ENCODE measurements around the gene MBD5.

The MBD5 gene

GRCh38 chr2:148221166-148221565 lies 200.3 kb downstream of the MBD5 start:
- peaks cover 10% of the 10 kb centered on the region for H3K9me3 ChIP-seq (ENCODE audit: control insufficient read depth, insufficient read depth, low read depth, low read length)
- H3K36me3 ChIP-seq (ENCODE audit: control insufficient read depth, insufficient read depth, low read length): no peaks in the 10 kb centered on the region
- no peak overlapping the region for H3K9ac ChIP-seq (ENCODE audit: low read length)
- H3K27me3 ChIP-seq (ENCODE audit: control insufficient read depth, insufficient read depth, low read length): no peaks in the 10 kb centered on the region
- H3K4me3 ChIP-seq (ENCODE audit: low read depth, low read length): no peak overlapping the region
- no peak overlapping the region for H3K27ac ChIP-seq (ENCODE audit: low read depth, low read length)
- H3K4me1 ChIP-seq (ENCODE audit: control insufficient read depth, insufficient read depth, low read length): no peaks in the 10 kb centered on the region

DNA sequence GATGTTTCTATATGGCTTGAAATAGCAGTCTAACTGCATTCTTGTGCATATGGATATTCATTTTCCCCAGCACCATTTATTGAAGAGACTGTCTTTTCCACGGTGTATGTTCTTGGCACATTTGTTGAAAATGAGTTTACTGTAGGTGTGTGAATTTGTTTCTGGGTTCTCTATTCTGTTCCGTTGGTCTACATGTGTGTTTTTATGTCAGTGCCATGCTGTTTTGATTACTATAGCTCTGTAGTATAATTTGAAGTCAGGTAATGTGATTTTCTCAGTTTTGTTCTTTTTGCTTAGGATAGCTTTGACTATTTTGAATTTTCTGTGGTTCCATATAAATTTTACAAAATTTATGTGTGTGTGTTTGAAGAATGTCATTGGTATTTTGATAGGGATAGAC lies 201.0 kb downstream of the MBD5 start:
- Histone ChIP-seq H3K9ac (ENCODE audit: low read length) (no peak overlapping the region), H3K4me1 (ENCODE audit: control insufficient read depth, insufficient read depth, low read length) (no peaks in the 10 kb centered on the region), H3K4me3 (ENCODE audit: low read depth, low read length) (no peak overlapping the region), H3K9me3 (ENCODE audit: control insufficient read depth, insufficient read depth, low read depth, low read length) (peaks cover 10% of the 10 kb centered on the region), H3K27me3 (ENCODE audit: control insufficient read depth, insufficient read depth, low read length) (no peaks in the 10 kb centered on the region), H3K36me3 (ENCODE audit: control insufficient read depth, insufficient read depth, low read length) (no peaks in the 10 kb centered on the region), H3K27ac (ENCODE audit: low read depth, low read length) (no peak overlapping the region)

DNA sequence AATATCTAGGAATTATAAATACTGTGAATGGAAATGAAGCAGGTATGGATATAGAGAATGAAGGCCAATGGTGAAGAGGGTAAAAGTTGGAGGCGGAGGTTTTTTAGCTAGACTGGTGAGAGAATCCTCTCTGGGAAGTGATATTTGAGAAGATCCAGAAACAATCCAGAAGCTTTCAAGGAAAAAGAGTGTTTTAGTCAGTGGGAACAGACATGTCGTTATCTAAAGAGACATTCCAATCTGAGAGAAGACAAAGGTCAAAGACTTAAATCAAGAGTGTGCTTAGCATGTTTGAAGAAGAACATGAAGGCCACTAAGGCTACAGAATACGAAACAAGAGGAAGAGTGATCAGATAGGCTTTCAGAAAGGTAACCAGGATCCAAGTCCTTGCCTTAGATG lies 211.0 kb downstream of the MBD5 start:
- no peak overlapping the region for H3K27ac ChIP-seq (ENCODE audit: low read depth, low read length)
- peaks cover 8% of the 10 kb centered on the region for H3K36me3 ChIP-seq (ENCODE audit: control insufficient read depth, insufficient read depth, low read length)
- H3K9me3 ChIP-seq (ENCODE audit: control insufficient read depth, insufficient read depth, low read depth, low read length): peaks cover 3% of the 10 kb centered on the region; the same call in 1 of the 2 replicates
- no peaks in the 10 kb centered on the region for H3K4me1 ChIP-seq (ENCODE audit: control insufficient read depth, insufficient read depth, low read length)
- no peak overlapping the region for H3K9ac ChIP-seq (ENCODE audit: low read length)
- no peak overlapping the region for H3K4me3 ChIP-seq (ENCODE audit: low read depth, low read length)
- H3K27me3 ChIP-seq (ENCODE audit: control insufficient read depth, insufficient read depth, low read length): no peaks in the 10 kb centered on the region

DNA sequence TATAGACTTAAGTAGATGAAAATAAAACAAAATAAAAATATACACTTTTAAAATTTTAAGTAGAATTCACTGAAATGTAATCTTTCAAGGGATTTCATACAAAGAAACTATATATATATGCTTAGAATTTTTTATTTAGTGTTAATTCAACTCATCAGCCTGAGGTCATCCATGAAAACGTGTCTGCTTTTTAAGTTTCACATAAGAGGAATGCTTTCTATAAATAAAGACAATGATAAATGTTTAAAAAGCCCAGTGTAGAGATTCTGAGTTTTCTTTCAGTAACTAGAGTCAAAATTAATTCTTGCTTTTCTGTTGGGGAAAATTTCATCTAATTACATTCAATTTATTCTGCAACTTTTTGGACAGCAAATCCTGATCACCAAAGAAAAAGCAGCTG lies 213.3 kb downstream of the MBD5 start:
- Histone ChIP-seq H3K36me3 (ENCODE audit: control insufficient read depth, insufficient read depth, low read length) (peaks cover 17% of the 10 kb centered on the region), H3K27ac (ENCODE audit: low read depth, low read length) (no peak overlapping the region), H3K4me3 (ENCODE audit: low read depth, low read length) (no peak overlapping the region), H3K9ac (ENCODE audit: low read length) (no peak overlapping the region), H3K27me3 (ENCODE audit: control insufficient read depth, insufficient read depth, low read length) (no peaks in the 10 kb centered on the region), H3K9me3 (ENCODE audit: control insufficient read depth, insufficient read depth, low read depth, low read length) (peaks cover 15% of the 10 kb centered on the region; the same call in 1 of the 2 replicates), H3K4me1 (ENCODE audit: control insufficient read depth, insufficient read depth, low read length) (no peaks in the 10 kb centered on the region)

- Histone ChIP-seq H3K4me1 (ENCODE audit: control insufficient read depth, insufficient read depth, low read length) (no peaks in the 10 kb centered on the region), H3K9me3 (ENCODE audit: control insufficient read depth, insufficient read depth, low read depth, low read length) (peaks cover 15% of the 10 kb centered on the region; the same call in 1 of the 2 replicates), H3K36me3 (ENCODE audit: control insufficient read depth, insufficient read depth, low read length) (peaks cover 17% of the 10 kb centered on the region), H3K27ac (ENCODE audit: low read depth, low read length) (no peak overlapping the region), H3K27me3 (ENCODE audit: control insufficient read depth, insufficient read depth, low read length) (no peaks in the 10 kb centered on the region), H3K4me3 (ENCODE audit: low read depth, low read length) (no peak overlapping the region), H3K9ac (ENCODE audit: low read length) (no peak overlapping the region)
These were observed 217.0 kb downstream of the MBD5 start for GRCh38 chr2:148237911-148238310.

GRCh38 chr2:148238561-148238960 lies 217.7 kb downstream of the MBD5 start:
- Histone ChIP-seq H3K9me3 (ENCODE audit: control insufficient read depth, insufficient read depth, low read depth, low read length) (peaks cover 15% of the 10 kb centered on the region; the same call in 1 of the 2 replicates), H3K4me1 (ENCODE audit: control insufficient read depth, insufficient read depth, low read length) (no peaks in the 10 kb centered on the region), H3K27ac (ENCODE audit: low read depth, low read length) (no peak overlapping the region), H3K27me3 (ENCODE audit: control insufficient read depth, insufficient read depth, low read length) (no peaks in the 10 kb centered on the region), H3K4me3 (ENCODE audit: low read depth, low read length) (no peak overlapping the region), H3K9ac (ENCODE audit: low read length) (no peak overlapping the region), H3K36me3 (ENCODE audit: control insufficient read depth, insufficient read depth, low read length) (peaks cover 17% of the 10 kb centered on the region)

DNA sequence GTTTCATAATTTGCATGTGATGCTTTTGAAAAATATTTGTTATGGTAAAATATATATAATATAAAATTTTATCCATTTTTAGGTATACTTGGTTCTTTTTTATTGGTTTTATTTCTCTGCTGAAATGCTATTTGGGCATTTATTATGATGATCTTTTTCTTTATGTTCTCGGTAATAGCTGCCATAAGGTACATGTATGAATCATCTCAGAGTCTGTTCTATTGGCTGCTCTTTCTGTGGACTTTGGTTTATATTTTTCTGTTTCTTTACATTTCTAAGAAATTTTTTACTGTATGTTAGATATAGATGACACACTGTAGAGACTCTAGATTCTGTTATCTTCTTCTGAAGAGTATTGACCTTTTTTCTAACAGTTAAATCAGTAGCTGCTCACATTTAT lies 219.9 kb downstream of the MBD5 start:
- H3K27me3 ChIP-seq (ENCODE audit: control insufficient read depth, insufficient read depth, low read length): no peaks in the 10 kb centered on the region
- peaks cover 15% of the 10 kb centered on the region; the same call in 1 of the 2 replicates for H3K9me3 ChIP-seq (ENCODE audit: control insufficient read depth, insufficient read depth, low read depth, low read length)
- no peak overlapping the region for H3K27ac ChIP-seq (ENCODE audit: low read depth, low read length)
- H3K4me1 ChIP-seq (ENCODE audit: control insufficient read depth, insufficient read depth, low read length): no peaks in the 10 kb centered on the region
- no peak overlapping the region for H3K4me3 ChIP-seq (ENCODE audit: low read depth, low read length)
- H3K36me3 ChIP-seq (ENCODE audit: control insufficient read depth, insufficient read depth, low read length): peaks cover 17% of the 10 kb centered on the region
- no peak overlapping the region for H3K9ac ChIP-seq (ENCODE audit: low read length)

- no peak overlapping the region for H3K4me3 ChIP-seq (ENCODE audit: low read depth, low read length)
- no peaks in the 10 kb centered on the region for H3K36me3 ChIP-seq (ENCODE audit: control insufficient read depth, insufficient read depth, low read length)
- no peak overlapping the region for H3K27ac ChIP-seq (ENCODE audit: low read depth, low read length)
- no peak overlapping the region for H3K9ac ChIP-seq (ENCODE audit: low read length)
- no peaks in the 10 kb centered on the region for H3K27me3 ChIP-seq (ENCODE audit: control insufficient read depth, insufficient read depth, low read length)
- H3K4me1 ChIP-seq (ENCODE audit: control insufficient read depth, insufficient read depth, low read length): no peaks in the 10 kb centered on the region
- H3K9me3 ChIP-seq (ENCODE audit: control insufficient read depth, insufficient read depth, low read depth, low read length): no peaks in the 10 kb centered on the region
These were observed 223.9 kb downstream of the MBD5 start for GRCh38 chr2:148244593-148245292.

- peaks cover 17% of the 10 kb centered on the region for H3K36me3 ChIP-seq (ENCODE audit: control insufficient read depth, insufficient read depth, low read length)
- H3K27ac ChIP-seq (ENCODE audit: low read depth, low read length): no peak overlapping the region
- no peak overlapping the region for H3K4me3 ChIP-seq (ENCODE audit: low read depth, low read length)
- peaks cover 35% of the 10 kb centered on the region for H3K9me3 ChIP-seq (ENCODE audit: control insufficient read depth, insufficient read depth, low read depth, low read length)
- no peak overlapping the region for H3K9ac ChIP-seq (ENCODE audit: low read length)
- no peaks in the 10 kb centered on the region for H3K4me1 ChIP-seq (ENCODE audit: control insufficient read depth, insufficient read depth, low read length)
- no peaks in the 10 kb centered on the region for H3K27me3 ChIP-seq (ENCODE audit: control insufficient read depth, insufficient read depth, low read length)
These were observed 231.1 kb downstream of the MBD5 start for GRCh38 chr2:148251993-148252392.

DNA sequence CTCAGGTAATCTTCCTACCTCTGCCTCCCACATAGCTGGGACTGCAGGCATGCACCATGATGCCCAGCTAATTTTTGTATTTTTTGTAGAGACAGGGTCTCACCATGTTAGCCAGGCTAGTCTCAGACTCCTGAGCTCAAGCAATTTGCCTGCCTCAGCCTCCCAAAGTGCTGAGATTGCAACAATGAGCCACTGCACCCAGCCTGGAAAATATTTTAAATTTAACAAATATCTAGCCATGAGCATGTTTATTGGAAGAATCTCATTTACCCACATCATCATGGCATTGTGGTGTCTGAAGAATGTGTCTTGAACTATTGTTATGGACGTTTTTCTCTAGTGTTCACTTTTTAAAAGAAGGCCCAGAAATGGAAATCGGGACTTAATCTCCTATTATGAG lies 231.8 kb downstream of the MBD5 start:
- no peak overlapping the region for H3K9ac ChIP-seq (ENCODE audit: low read length)
- no peak overlapping the region for H3K27ac ChIP-seq (ENCODE audit: low read depth, low read length)
- peaks cover 17% of the 10 kb centered on the region for H3K36me3 ChIP-seq (ENCODE audit: control insufficient read depth, insufficient read depth, low read length)
- H3K4me3 ChIP-seq (ENCODE audit: low read depth, low read length): no peak overlapping the region
- H3K4me1 ChIP-seq (ENCODE audit: control insufficient read depth, insufficient read depth, low read length): no peaks in the 10 kb centered on the region
- no peaks in the 10 kb centered on the region for H3K27me3 ChIP-seq (ENCODE audit: control insufficient read depth, insufficient read depth, low read length)
- H3K9me3 ChIP-seq (ENCODE audit: control insufficient read depth, insufficient read depth, low read depth, low read length): peaks cover 38% of the 10 kb centered on the region

GRCh38 chr2:148253685-148254084 lies 232.8 kb downstream of the MBD5 start:
- Histone ChIP-seq H3K27ac (ENCODE audit: low read depth, low read length) (no peak overlapping the region), H3K9ac (ENCODE audit: low read length) (no peak overlapping the region), H3K4me1 (ENCODE audit: control insufficient read depth, insufficient read depth, low read length) (no peaks in the 10 kb centered on the region), H3K27me3 (ENCODE audit: control insufficient read depth, insufficient read depth, low read length) (no peaks in the 10 kb centered on the region), H3K36me3 (ENCODE audit: control insufficient read depth, insufficient read depth, low read length) (peaks cover 17% of the 10 kb centered on the region), H3K9me3 (ENCODE audit: control insufficient read depth, insufficient read depth, low read depth, low read length) (peaks cover 47% of the 10 kb centered on the region), H3K4me3 (ENCODE audit: low read depth, low read length) (no peak overlapping the region)
